Measurements from ENCODE around the gene SLC35B3. TPM values are rescaled to one million over a fixed set of nuclear protein-coding genes. Genes with fewer than 3 reads are reported as not detected.

SLC35B3 gene
- total and polyA plus RNA-seq, 2 donors (not counting 3 experiments of a cell fraction or from before 2014, with no cell fraction given): 11.9 to 21.5 TPM

DNA sequence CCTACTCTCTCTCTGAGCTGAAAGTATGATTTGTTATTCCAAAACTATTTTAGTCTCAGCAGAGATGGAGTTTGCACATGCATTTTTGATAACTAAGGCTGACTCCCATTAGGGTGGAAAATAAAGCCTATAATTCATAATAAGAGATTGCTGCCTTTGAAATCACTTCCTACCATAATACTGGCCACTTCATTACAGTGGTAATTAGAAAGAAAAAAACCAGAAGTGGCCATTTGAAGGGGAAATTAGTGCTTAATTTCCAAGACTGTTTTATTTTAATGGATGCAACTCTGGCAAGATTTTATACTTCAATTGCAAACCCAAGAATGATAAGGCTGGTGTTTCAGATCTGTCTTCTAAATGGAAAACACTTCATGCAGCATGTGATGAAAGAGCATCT lies 43.4 kb downstream of the SLC35B3 start:
- no peak overlapping the region for H2AFZ ChIP-seq (ENCODE audit: low read depth, low read length)

DNA sequence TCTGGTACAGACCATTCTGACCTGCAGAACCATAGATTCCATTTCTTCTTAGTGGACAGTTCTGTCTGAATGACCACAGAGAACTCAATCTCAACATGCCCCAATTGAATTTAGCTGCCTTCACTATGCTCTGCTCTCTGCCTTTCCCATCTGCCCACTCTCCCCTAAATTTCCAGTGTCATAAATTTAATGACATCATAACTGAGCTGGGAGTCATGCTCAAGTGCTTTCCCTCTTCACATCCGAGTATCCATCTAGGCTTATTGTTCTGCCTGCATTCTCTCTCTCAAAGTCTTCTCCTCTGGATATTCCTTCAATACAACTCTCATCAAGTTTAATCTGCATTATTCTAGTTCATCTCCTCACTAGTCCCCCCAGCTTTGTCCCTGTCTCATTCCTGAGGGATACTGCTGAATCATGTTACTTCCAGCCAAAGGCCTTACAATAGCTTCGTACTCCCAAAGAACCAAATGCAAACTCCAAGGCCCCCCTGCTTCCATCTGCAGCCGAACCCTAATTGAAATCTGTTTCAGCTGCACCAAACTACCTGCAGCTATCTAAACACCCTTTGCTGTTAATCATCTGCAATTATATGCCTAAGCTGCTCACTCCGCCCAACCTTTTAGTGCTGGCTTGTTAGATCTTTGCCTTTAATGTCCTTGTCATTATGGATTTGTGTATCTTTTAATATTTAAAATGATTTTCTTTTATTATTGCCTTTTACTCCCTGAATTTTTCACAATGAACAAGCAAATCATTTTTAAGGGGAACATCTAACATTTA lies 46.1 kb downstream of the SLC35B3 start:
- H3K27me3 ChIP-seq (ENCODE audit: control insufficient read depth in 2 of 2, insufficient read depth in 2 of 2, low read length in 2 of 2): no peaks in the 10 kb centered on the region
- H3K36me3 ChIP-seq (ENCODE audit: control insufficient read depth in 2 of 2, extremely low read depth in 1 of 2, insufficient read depth in 2 of 2, low read length in 2 of 2): no peaks in the 10 kb centered on the region
- FAIRE-seq (no peak), DNase-seq (ENCODE audit: low read depth, low spot score) (no peak)
- CTCF ChIA-PET: no interaction called here
- no peaks in the 10 kb centered on the region for H4K20me1 ChIP-seq (replicated peaks; ENCODE audit: control insufficient read depth, extremely low read depth, insufficient read depth, low read length)
- H3K9me1 ChIP-seq (replicated peaks; ENCODE audit: control insufficient read depth, extremely low read depth, insufficient read depth, low read length): no peaks in the 10 kb centered on the region
- no peak overlapping the region for H2AFZ ChIP-seq (ENCODE audit: low read depth, low read length)
- H3K27ac ChIP-seq (ENCODE audit: insufficient read depth, low read depth, low read length): no peak overlapping the region
- no peaks in the 10 kb centered on the region for H3K79me2 ChIP-seq (ENCODE audit: control insufficient read depth, insufficient read depth, low read length)
- no peak overlapping the region for H3K4me2 ChIP-seq (ENCODE audit: insufficient read depth, low read length)
- BruUV-seq (replicated peaks): no TSS peak
- intact Hi-C loops (cut with micrococcal nuclease) (no loop called here), dilution Hi-C loops (cut with MboI; ENCODE audit: extremely low pct_ligation_motif_present, low sequenced_read_pairs) (no loop called here)
- H3K9me3 ChIP-seq (replicated peaks; ENCODE audit: control insufficient read depth, insufficient read depth, low read length): no peaks in the 10 kb centered on the region
- POLR2A ChIA-PET: no interaction called here
- TF ChIP-seq, protein P1, sequence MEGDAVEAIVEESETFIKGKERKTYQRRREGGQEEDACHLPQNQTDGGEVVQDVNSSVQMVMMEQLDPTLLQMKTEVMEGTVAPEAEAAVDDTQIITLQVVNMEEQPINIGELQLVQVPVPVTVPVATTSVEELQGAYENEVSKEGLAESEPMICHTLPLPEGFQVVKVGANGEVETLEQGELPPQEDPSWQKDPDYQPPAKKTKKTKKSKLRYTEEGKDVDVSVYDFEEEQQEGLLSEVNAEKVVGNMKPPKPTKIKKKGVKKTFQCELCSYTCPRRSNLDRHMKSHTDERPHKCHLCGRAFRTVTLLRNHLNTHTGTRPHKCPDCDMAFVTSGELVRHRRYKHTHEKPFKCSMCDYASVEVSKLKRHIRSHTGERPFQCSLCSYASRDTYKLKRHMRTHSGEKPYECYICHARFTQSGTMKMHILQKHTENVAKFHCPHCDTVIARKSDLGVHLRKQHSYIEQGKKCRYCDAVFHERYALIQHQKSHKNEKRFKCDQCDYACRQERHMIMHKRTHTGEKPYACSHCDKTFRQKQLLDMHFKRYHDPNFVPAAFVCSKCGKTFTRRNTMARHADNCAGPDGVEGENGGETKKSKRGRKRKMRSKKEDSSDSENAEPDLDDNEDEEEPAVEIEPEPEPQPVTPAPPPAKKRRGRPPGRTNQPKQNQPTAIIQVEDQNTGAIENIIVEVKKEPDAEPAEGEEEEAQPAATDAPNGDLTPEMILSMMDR (IDR thresholded peaks at IDR 0.05; ENCODE audit: extremely low read depth in 1 of 2, insufficient read depth in 1 of 2, low read depth in 1 of 2, low read length in 2 of 2): no peak
- TF ChIP-seq POLR2A (IDR thresholded peaks at IDR 0.05; ENCODE audit: low read depth, low read length) (no peak), EZH2 (IDR thresholded peaks at IDR 0.05; ENCODE audit: borderline replicate concordance, low read depth, low read length, severe bottlenecking) (no peak), GATA2 (IDR thresholded peaks at IDR 0.05; ENCODE audit: insufficient read depth, insufficient read length, low read depth, low read length) (no peak), POLR2AphosphoS5 (IDR thresholded peaks at IDR 0.05; ENCODE audit: insufficient read depth, low read depth, low read length) (no peak), JUN (IDR thresholded peaks at IDR 0.05; ENCODE audit: borderline replicate concordance, insufficient read depth, insufficient read length, low read depth) (no peak), FOS (IDR thresholded peaks at IDR 0.05; ENCODE audit: borderline replicate concordance, insufficient read depth, low read length) (no peak), MYC (IDR thresholded peaks at IDR 0.05; ENCODE audit: low read depth, low read length) (no peak)
- TF ChIP-seq, protein P2, sequence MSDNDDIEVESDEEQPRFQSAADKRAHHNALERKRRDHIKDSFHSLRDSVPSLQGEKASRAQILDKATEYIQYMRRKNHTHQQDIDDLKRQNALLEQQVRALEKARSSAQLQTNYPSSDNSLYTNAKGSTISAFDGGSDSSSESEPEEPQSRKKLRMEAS (IDR thresholded peaks at IDR 0.05; ENCODE audit: insufficient read depth, insufficient read length): no peak
- no peak overlapping the region for H3K4me3 ChIP-seq (replicated peaks in 1 of 3; ENCODE audit: insufficient read depth in 1 of 3, low read depth in 1 of 3, low read length in 3 of 3)
- H3K4me1 ChIP-seq (ENCODE audit: control insufficient read depth, extremely low read depth, insufficient read depth, low read length): no peaks in the 10 kb centered on the region
- H3K9ac ChIP-seq (replicated peaks; ENCODE audit: extremely low read depth, insufficient read depth, low read length): no peak overlapping the region

More for the DNA sequence above, 43.4 kb downstream of the SLC35B3 start:
- Histone ChIP-seq H4K20me1 (replicated peaks; ENCODE audit: control insufficient read depth, extremely low read depth, insufficient read depth, low read length) (no peaks in the 10 kb centered on the region), H3K27ac (ENCODE audit: insufficient read depth, low read depth, low read length) (no peak overlapping the region), H3K4me1 (ENCODE audit: control insufficient read depth, extremely low read depth, insufficient read depth, low read length) (no peaks in the 10 kb centered on the region), H3K9ac (replicated peaks; ENCODE audit: extremely low read depth, insufficient read depth, low read length) (no peak overlapping the region), H3K36me3 (ENCODE audit: control insufficient read depth in 2 of 2, extremely low read depth in 1 of 2, insufficient read depth in 2 of 2, low read length in 2 of 2) (no peaks in the 10 kb centered on the region), H3K9me3 (replicated peaks; ENCODE audit: control insufficient read depth, insufficient read depth, low read length) (no peaks in the 10 kb centered on the region), H3K4me3 (replicated peaks in 1 of 3; ENCODE audit: insufficient read depth in 1 of 3, low read depth in 1 of 3, low read length in 3 of 3) (no peak overlapping the region), H3K9me1 (replicated peaks; ENCODE audit: control insufficient read depth, extremely low read depth, insufficient read depth, low read length) (no peaks in the 10 kb centered on the region), H3K27me3 (ENCODE audit: control insufficient read depth in 2 of 2, insufficient read depth in 2 of 2, low read length in 2 of 2) (no peaks in the 10 kb centered on the region), H3K4me2 (ENCODE audit: insufficient read depth, low read length) (no peak overlapping the region), H3K79me2 (ENCODE audit: control insufficient read depth, insufficient read depth, low read length) (no peaks in the 10 kb centered on the region)
- FAIRE-seq: no peak
- BruUV-seq (replicated peaks): no TSS peak
- no peak for TF ChIP-seq JUN (IDR thresholded peaks at IDR 0.05; ENCODE audit: borderline replicate concordance, insufficient read depth, insufficient read length, low read depth)
- TF ChIP-seq GATA2 (IDR thresholded peaks at IDR 0.05; ENCODE audit: insufficient read depth, insufficient read length, low read depth, low read length): no peak
- intact Hi-C loops (cut with micrococcal nuclease): no loop called here
- ChIA-PET POLR2A (no interaction called here), CTCF (no interaction called here)
- no peak for DNase-seq (ENCODE audit: low read depth, low spot score)
- dilution Hi-C loops (cut with MboI; ENCODE audit: extremely low pct_ligation_motif_present, low sequenced_read_pairs): no loop called here

Measured in endothelial cell of umbilical vein (primary cell).